ENCODE data around the gene UCK1.

The UCK1 gene

GRCh38 chr9:131499254-131499767 lies 31.8 kb downstream of the UCK1 start:
- Histone ChIP-seq H3K4me3 (ENCODE audit: insufficient read length, low read depth) (no peak overlapping the region), H3K27me3 (ENCODE audit: insufficient read depth, insufficient read length) (peaks cover 6% of the 10 kb centered on the region), H3K36me3 (ENCODE audit: insufficient read depth, insufficient read length, low read length) (peaks cover 66% of the 10 kb centered on the region), H3K9ac (ENCODE audit: insufficient read length, low read depth) (peak overlapping the region; percentile 44), H3K9me3 (ENCODE audit: insufficient read depth, low read length) (no peaks in the 10 kb centered on the region), H3K4me1 (ENCODE audit: insufficient read depth, insufficient read length) (peaks cover 12% of the 10 kb centered on the region)
- TF ChIP-seq SUZ12 (IDR thresholded peaks at IDR 0.05; ENCODE audit: extremely low read depth, insufficient read depth, insufficient read length), result no peak
- TF ChIP-seq YY1 (IDR thresholded peaks at IDR 0.05; ENCODE audit: insufficient read depth, insufficient read length), result no peak
- TF ChIP-seq ZNF274 (IDR thresholded peaks at IDR 0.05; ENCODE audit: low read depth, low read length), result no peak
- DNase-seq (ENCODE audit: low read depth, low spot score), result no peak

GRCh38 chr9:131496844-131497405 lies 34.1 kb downstream of the UCK1 start:
- no peak for TF ChIP-seq YY1 (IDR thresholded peaks at IDR 0.05; ENCODE audit: insufficient read depth, insufficient read length)
- no peak for TF ChIP-seq SUZ12 (IDR thresholded peaks at IDR 0.05; ENCODE audit: extremely low read depth, insufficient read depth, insufficient read length)
- no peak for TF ChIP-seq ZNF274 (IDR thresholded peaks at IDR 0.05; ENCODE audit: low read depth, low read length)
- Histone ChIP-seq H3K4me3 (ENCODE audit: insufficient read length, low read depth) (no peak overlapping the region), H3K27me3 (ENCODE audit: insufficient read depth, insufficient read length) (no peaks in the 10 kb centered on the region), H3K9ac (ENCODE audit: insufficient read length, low read depth) (peak overlapping the region; percentile 14), H3K4me1 (ENCODE audit: insufficient read depth, insufficient read length) (peaks cover 8% of the 10 kb centered on the region), H3K36me3 (ENCODE audit: insufficient read depth, insufficient read length, low read length) (peaks cover 90% of the 10 kb centered on the region), H3K9me3 (ENCODE audit: insufficient read depth, low read length) (no peaks in the 10 kb centered on the region)
- no peak for DNase-seq (ENCODE audit: low read depth, low spot score)

GRCh38 chr9:131495785-131496184 lies 35.3 kb downstream of the UCK1 start:
- H3K4me1 ChIP-seq (ENCODE audit: insufficient read depth, insufficient read length), result peaks cover 8% of the 10 kb centered on the region
- DNase-seq (ENCODE audit: low read depth, low spot score), result no peak
- no peaks in the 10 kb centered on the region for H3K27me3 ChIP-seq (ENCODE audit: insufficient read depth, insufficient read length)
- no peak overlapping the region for H3K9ac ChIP-seq (ENCODE audit: insufficient read length, low read depth)
- H3K9me3 ChIP-seq (ENCODE audit: insufficient read depth, low read length), result no peaks in the 10 kb centered on the region
- TF ChIP-seq SUZ12 (IDR thresholded peaks at IDR 0.05; ENCODE audit: extremely low read depth, insufficient read depth, insufficient read length), result no peak
- no peak for TF ChIP-seq ZNF274 (IDR thresholded peaks at IDR 0.05; ENCODE audit: low read depth, low read length)
- TF ChIP-seq YY1 (IDR thresholded peaks at IDR 0.05; ENCODE audit: insufficient read depth, insufficient read length), result no peak
- peaks cover 98% of the 10 kb centered on the region for H3K36me3 ChIP-seq (ENCODE audit: insufficient read depth, insufficient read length, low read length)
- no peak overlapping the region for H3K4me3 ChIP-seq (ENCODE audit: insufficient read length, low read depth)

GRCh38 chr9:131494296-131494870 lies 36.7 kb downstream of the UCK1 start:
- Histone ChIP-seq H3K9me3 (ENCODE audit: insufficient read depth, low read length) (no peaks in the 10 kb centered on the region), H3K9ac (ENCODE audit: insufficient read length, low read depth) (no peak overlapping the region), H3K4me3 (ENCODE audit: insufficient read length, low read depth) (no peak overlapping the region), H3K4me1 (ENCODE audit: insufficient read depth, insufficient read length) (peaks cover 11% of the 10 kb centered on the region), H3K27me3 (ENCODE audit: insufficient read depth, insufficient read length) (no peaks in the 10 kb centered on the region), H3K36me3 (ENCODE audit: insufficient read depth, insufficient read length, low read length) (peaks cover 98% of the 10 kb centered on the region)
- no peak for TF ChIP-seq ZNF274 (IDR thresholded peaks at IDR 0.05; ENCODE audit: low read depth, low read length)
- TF ChIP-seq YY1 (IDR thresholded peaks at IDR 0.05; ENCODE audit: insufficient read depth, insufficient read length), result no peak
- TF ChIP-seq SUZ12 (IDR thresholded peaks at IDR 0.05; ENCODE audit: extremely low read depth, insufficient read depth, insufficient read length), result no peak
- no peak for DNase-seq (ENCODE audit: low read depth, low spot score)

GRCh38 chr9:131492070-131492469 lies 39.0 kb downstream of the UCK1 start:
- H3K36me3 ChIP-seq (ENCODE audit: insufficient read depth, insufficient read length, low read length), result peaks cover 98% of the 10 kb centered on the region

GRCh38 chr9:131491001-131491710 lies 39.9 kb downstream of the UCK1 start:
- H3K4me3 ChIP-seq (ENCODE audit: insufficient read length, low read depth), result no peak overlapping the region
- peaks cover 99% of the 10 kb centered on the region for H3K36me3 ChIP-seq (ENCODE audit: insufficient read depth, insufficient read length, low read length)
- DNase-seq (ENCODE audit: low read depth, low spot score), result no peak
- H3K9me3 ChIP-seq (ENCODE audit: insufficient read depth, low read length), result no peaks in the 10 kb centered on the region
- H3K4me1 ChIP-seq (ENCODE audit: insufficient read depth, insufficient read length), result peaks cover 8% of the 10 kb centered on the region
- TF ChIP-seq YY1 (IDR thresholded peaks at IDR 0.05; ENCODE audit: insufficient read depth, insufficient read length) (no peak), SUZ12 (IDR thresholded peaks at IDR 0.05; ENCODE audit: extremely low read depth, insufficient read depth, insufficient read length) (no peak), ZNF274 (IDR thresholded peaks at IDR 0.05; ENCODE audit: low read depth, low read length) (no peak)
- H3K9ac ChIP-seq (ENCODE audit: insufficient read length, low read depth), result no peak overlapping the region
- H3K27me3 ChIP-seq (ENCODE audit: insufficient read depth, insufficient read length), result no peaks in the 10 kb centered on the region

More at GRCh38 chr9:131492070-131492469, 39.0 kb downstream of the UCK1 start:
- no peak for DNase-seq (ENCODE audit: low read depth, low spot score)
- Histone ChIP-seq H3K9me3 (ENCODE audit: insufficient read depth, low read length) (no peaks in the 10 kb centered on the region), H3K9ac (ENCODE audit: insufficient read length, low read depth) (no peak overlapping the region), H3K4me3 (ENCODE audit: insufficient read length, low read depth) (no peak overlapping the region), H3K27me3 (ENCODE audit: insufficient read depth, insufficient read length) (no peaks in the 10 kb centered on the region), H3K4me1 (ENCODE audit: insufficient read depth, insufficient read length) (peaks cover 9% of the 10 kb centered on the region)
- TF ChIP-seq ZNF274 (IDR thresholded peaks at IDR 0.05; ENCODE audit: low read depth, low read length) (no peak), SUZ12 (IDR thresholded peaks at IDR 0.05; ENCODE audit: extremely low read depth, insufficient read depth, insufficient read length) (no peak), YY1 (IDR thresholded peaks at IDR 0.05; ENCODE audit: insufficient read depth, insufficient read length) (no peak)

GRCh38 chr9:131490514-131490913 lies 40.5 kb downstream of the UCK1 start:
- Histone ChIP-seq H3K9ac (ENCODE audit: insufficient read length, low read depth) (no peak overlapping the region), H3K27me3 (ENCODE audit: insufficient read depth, insufficient read length) (no peaks in the 10 kb centered on the region), H3K4me1 (ENCODE audit: insufficient read depth, insufficient read length) (peaks cover 13% of the 10 kb centered on the region), H3K4me3 (ENCODE audit: insufficient read length, low read depth) (no peak overlapping the region), H3K9me3 (ENCODE audit: insufficient read depth, low read length) (no peaks in the 10 kb centered on the region), H3K36me3 (ENCODE audit: insufficient read depth, insufficient read length, low read length) (peaks cover 99% of the 10 kb centered on the region)
- no peak for DNase-seq (ENCODE audit: low read depth, low spot score)
- TF ChIP-seq YY1 (IDR thresholded peaks at IDR 0.05; ENCODE audit: insufficient read depth, insufficient read length), result no peak
- TF ChIP-seq ZNF274 (IDR thresholded peaks at IDR 0.05; ENCODE audit: low read depth, low read length), result no peak
- no peak for TF ChIP-seq SUZ12 (IDR thresholded peaks at IDR 0.05; ENCODE audit: extremely low read depth, insufficient read depth, insufficient read length)

All from NT2/D1 (cell line).